OCI-LY1 (cell line): Measurements from ENCODE around the gene BLVRA.

Experiments
- H2AFZ ChIP-seq: fragments of 200-600 bp; sonication (generic), shearing (Covaris generic); 2 replicates; pipeline ENCODE4 v1.6.0; 2014; ENCODE audit warnings: antibody characterized with exemption, mild to moderate bottlenecking, low read length
- H3F3A ChIP-seq: fragments of 200-600 bp; sonication (generic), shearing (Covaris generic); 2 replicates; pipeline ENCODE4 v1.6.0; 2014; ENCODE audit warnings: mild to moderate bottlenecking, antibody characterized with exemption, low read length, moderate library complexity; ENCODE audit not compliant: insufficient read depth
- H3K27ac ChIP-seq: fragments of 200-600 bp; sonication (generic); 2 replicates; pipeline ENCODE4 v1.5.1; 2014; ENCODE audit warnings: low read length, mixed run types, mild to moderate bottlenecking, low read depth; ENCODE audit not compliant: poor library complexity, severe bottlenecking
- H3K27me3 ChIP-seq: fragments of 200-600 bp; sonication (generic); 2 replicates; pipeline ENCODE4 v1.6.0; 2014; ENCODE audit warnings: antibody characterized with exemption, mild to moderate bottlenecking, low read length, moderate library complexity; ENCODE audit not compliant: insufficient read depth
- H3K36me3 ChIP-seq: fragments of 200-600 bp; sonication (generic); 2 replicates; pipeline ENCODE4 v1.6.1; 2014; ENCODE audit warnings: mild to moderate bottlenecking, antibody characterized with exemption, low read length, moderate library complexity, mixed read lengths; ENCODE audit not compliant: insufficient read depth
- H3K4me1 ChIP-seq: fragments of 200-600 bp; sonication (generic); 2 replicates; pipeline ENCODE4 v1.5.1; 2014; ENCODE audit warnings: mild to moderate bottlenecking, low read length, moderate library complexity; ENCODE audit not compliant: insufficient read depth, severe bottlenecking
- H3K4me2 ChIP-seq: fragments of 200-600 bp; sonication (generic), shearing (Covaris generic); 2 replicates; pipeline ENCODE4 v1.6.1; 2014; ENCODE audit warnings: low read length
- H3K4me3 ChIP-seq: fragments of 200-600 bp; sonication (generic); 2 replicates; pipeline ENCODE4 v1.5.1; 2014; ENCODE audit warnings: low read length, low read depth, mild to moderate bottlenecking, mixed read lengths; ENCODE audit not compliant: poor library complexity, severe bottlenecking
- H3K79me2 ChIP-seq: fragments of 200-600 bp; shearing (Covaris generic); 2 replicates; pipeline ENCODE4 v1.6.1; 2016; ENCODE audit warnings: mixed run types, low read length, mixed read lengths; ENCODE audit not compliant: insufficient read depth
- H3K9ac ChIP-seq: fragments of 200-600 bp; sonication (generic), shearing (Covaris generic); 2 replicates; pipeline ENCODE4 v1.6.1; 2014; ENCODE audit warnings: mild to moderate bottlenecking, low read length, mixed read lengths
- H3K9me2 ChIP-seq: fragments of 200-600 bp; sonication (generic), shearing (Covaris generic); 2 replicates; pipeline ENCODE4 v1.6.1; 2014; ENCODE audit warnings: low read depth, mild to moderate bottlenecking, low read length, mixed read lengths
- H3K9me3 ChIP-seq: fragments of 200-600 bp; shearing (Covaris generic); 2 replicates; pipeline ENCODE4 v1.6.1; 2014; ENCODE audit warnings: low read length, mixed read lengths
- H4K20me1 ChIP-seq: fragments of 200-600 bp; sonication (generic), shearing (Covaris generic); 2 replicates; pipeline ENCODE4 v1.6.0; 2016; ENCODE audit warnings: mild to moderate bottlenecking, low read length; ENCODE audit not compliant: insufficient read depth
- CTCF ChIP-seq: fragments of 200-600 bp; sonication (generic), shearing (Covaris generic); IDR thresholded peaks from 2 replicates; pipeline ENCODE4 v1.5.1; 2017; ENCODE audit warnings: mild to moderate bottlenecking, antibody characterized with exemption, low read length, moderate library complexity, mixed read lengths
- EZH2 ChIP-seq: fragments of 200-600 bp; sonication (generic), shearing (Covaris generic); IDR thresholded peaks from 2 replicates; pipeline ENCODE4 v1.8.0; 2017; ENCODE audit warnings: borderline replicate concordance, mixed run types, mild to moderate bottlenecking, antibody characterized with exemption, low read length, moderate library complexity, mixed read lengths

The BLVRA gene

GRCh38 chr7:43792471-43793150 is 34.1 kb downstream of the BLVRA start:
- Histone ChIP-seq H3K27ac (no peak overlapping the region), H3K9ac (no peak overlapping the region), H4K20me1 (no peaks in the 10 kb centered on the region), H3K9me3 (no peaks in the 10 kb centered on the region), H3K9me2 (no peaks in the 10 kb centered on the region), H3K4me1 (no peaks in the 10 kb centered on the region), H3K27me3 (no peaks in the 10 kb centered on the region), H3K4me2 (no peak overlapping the region), H2AFZ (no peak overlapping the region), H3K79me2 (no peaks in the 10 kb centered on the region), H3K4me3 (no peak overlapping the region), H3F3A (no peaks in the 10 kb centered on the region), H3K36me3 (no peaks in the 10 kb centered on the region)
- TF ChIP-seq EZH2 (no peak), CTCF (no peak)

GRCh38 chr7:43799605-43800004 is 41.1 kb downstream of the BLVRA start:
- Histone ChIP-seq H3K4me3 (no peak overlapping the region), H3K9me2 (no peaks in the 10 kb centered on the region), H2AFZ (no peak overlapping the region), H3K4me2 (no peak overlapping the region), H3K9ac (no peak overlapping the region), H3F3A (no peaks in the 10 kb centered on the region), H3K79me2 (no peaks in the 10 kb centered on the region), H3K36me3 (no peaks in the 10 kb centered on the region), H3K9me3 (no peaks in the 10 kb centered on the region), H3K27me3 (no peaks in the 10 kb centered on the region), H3K4me1 (no peaks in the 10 kb centered on the region), H4K20me1 (no peaks in the 10 kb centered on the region), H3K27ac (no peak overlapping the region)
- no peak for TF ChIP-seq EZH2
- TF ChIP-seq CTCF, result peak; percentile 25; the same call in 1 of the 2 replicates

GRCh38 chr7:43803865-43804264 is 45.4 kb downstream of the BLVRA start:
- H3K27me3 ChIP-seq, result no peaks in the 10 kb centered on the region
- no peak overlapping the region for H3K4me3 ChIP-seq
- H2AFZ ChIP-seq, result no peak overlapping the region
- H3K9ac ChIP-seq, result no peak overlapping the region
- H3K9me3 ChIP-seq, result no peaks in the 10 kb centered on the region
- no peaks in the 10 kb centered on the region for H3K36me3 ChIP-seq
- H3K79me2 ChIP-seq, result no peaks in the 10 kb centered on the region
- no peak overlapping the region for H3K4me2 ChIP-seq
- H3K9me2 ChIP-seq, result no peaks in the 10 kb centered on the region
- no peaks in the 10 kb centered on the region for H3K4me1 ChIP-seq
- H4K20me1 ChIP-seq, result no peaks in the 10 kb centered on the region
- H3F3A ChIP-seq, result no peaks in the 10 kb centered on the region
- H3K27ac ChIP-seq, result no peak overlapping the region
- no peak for TF ChIP-seq EZH2
- no peak for TF ChIP-seq CTCF
